ENCODE measurements around the gene LAMTOR4. TPM values are rescaled to one million over a fixed set of nuclear protein-coding genes. Genes with fewer than 3 reads are reported as not detected.

The LAMTOR4 gene
- total RNA-seq, 4 donors from 2014 or later, result 53.3 to 197 (median 115) TPM

DNA sequence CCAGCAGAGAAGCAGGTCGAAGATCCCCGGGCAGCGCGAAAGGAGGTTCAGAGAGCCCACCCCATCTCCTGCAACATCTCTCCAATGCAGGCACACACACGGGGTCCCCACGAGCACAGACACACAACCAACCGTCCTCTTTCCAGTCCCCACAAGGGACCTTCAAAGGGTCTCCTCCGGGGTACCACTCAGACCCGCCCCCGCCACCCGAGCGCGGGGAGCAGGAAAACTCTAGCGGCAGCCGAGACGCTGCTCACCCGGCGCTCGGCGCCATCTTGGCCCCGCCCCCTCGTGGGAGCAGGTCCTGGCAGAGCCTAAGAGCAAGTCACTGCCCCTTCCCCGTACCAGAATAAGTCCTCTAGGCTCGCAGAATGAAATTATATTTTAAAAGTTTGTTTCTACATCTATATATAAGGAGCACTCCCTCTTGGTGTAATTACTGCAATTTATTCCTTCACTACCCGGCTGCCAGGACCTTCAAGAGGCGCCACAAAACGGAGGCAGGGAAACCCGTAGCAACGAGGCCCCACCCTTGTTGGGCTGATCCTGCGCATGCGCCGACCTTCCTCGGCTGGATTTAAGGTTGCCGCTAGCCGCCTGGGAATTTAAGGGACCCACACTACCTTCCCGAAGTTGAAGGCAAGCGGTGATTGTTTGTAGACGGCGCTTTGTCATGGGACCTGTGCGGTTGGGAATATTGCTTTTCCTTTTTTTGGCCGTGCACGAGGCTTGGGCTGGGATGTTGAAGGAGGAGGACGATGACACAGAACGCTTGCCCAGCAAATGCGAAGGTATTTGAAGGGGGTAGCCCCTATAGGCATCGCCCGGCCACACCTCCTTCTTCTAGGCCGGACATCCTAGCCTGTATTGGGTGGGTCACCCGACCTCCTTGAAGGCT lies 29.4 kb upstream of the LAMTOR4 start, which contains the start of the genes CNPY4 and TAF6:
Gene CNPY4 (plus strand): TSS at position 563 of the 898 bp plus-strand sequence. CDS start 111 bp downstream, at position 674.
Gene TAF6 (minus strand): TSS at position 287 of the 898 bp plus-strand sequence. CDS start 5,149 bp downstream, outside the sequence.
- Histone ChIP-seq H3K4me3 (peak within 1 kb of the TSS; percentile 74 to 83), H3K4me1 (peaks cover 4 to 6% of the 10 kb centered on the region in 2 donors), H3K27me3 (no peaks in the 10 kb centered on the region), H3K27ac (peak within 1 kb of the TSS; percentile 84 to 94), H3K9me3 (no peaks in the 10 kb centered on the region), H3K36me3 (no peaks in the 10 kb centered on the region)
- DNase-seq, result peak; percentile 96 to 97
- TF ChIP-seq POLR2A (IDR thresholded peaks at IDR 0.05), result peak in 1 of 2 donors; percentile 57
- peak in 2 of 4 experiments; percentile 17 to 20 for TF ChIP-seq CTCF (IDR thresholded peaks at IDR 0.05)
- intact Hi-C loops (cut with DNase I; ENCODE audit: low total_unique reads), result no loop called here

GRCh38 chr7:100119970-100120732 lies 28.6 kb upstream of the LAMTOR4 start:
- DNase-seq, result peak; percentile 75 to 80
- Histone ChIP-seq H3K4me3 (peak overlapping the region; percentile 74 to 83), H3K27me3 (no peaks in the 10 kb centered on the region), H3K9me3 (no peaks in the 10 kb centered on the region), H3K4me1 (peaks cover 4 to 6% of the 10 kb centered on the region in 2 donors), H3K36me3 (no peaks in the 10 kb centered on the region), H3K27ac (peak overlapping the region; percentile 84 to 94)
- TF ChIP-seq CTCF (IDR thresholded peaks at IDR 0.05) (no peak), POLR2A (IDR thresholded peaks at IDR 0.05) (no peak)
- intact Hi-C loops (cut with DNase I; ENCODE audit: low total_unique reads), result no loop called here

- intact Hi-C loops (cut with DNase I; ENCODE audit: low total_unique reads), result no loop called here
- TF ChIP-seq POLR2A (IDR thresholded peaks at IDR 0.05), result no peak
- no peak for TF ChIP-seq CTCF (IDR thresholded peaks at IDR 0.05)
- Histone ChIP-seq H3K27ac (peak overlapping the region; percentile 84 to 94), H3K4me3 (peak overlapping the region in 1 of 2 donors; percentile 74), H3K9me3 (no peaks in the 10 kb centered on the region), H3K4me1 (peaks cover 4 to 6% of the 10 kb centered on the region in 2 donors), H3K36me3 (no peaks in the 10 kb centered on the region), H3K27me3 (no peaks in the 10 kb centered on the region)
- no peak for DNase-seq
Observed at GRCh38 chr7:100120733-100121036, 28.0 kb upstream of the LAMTOR4 start.

DNA sequence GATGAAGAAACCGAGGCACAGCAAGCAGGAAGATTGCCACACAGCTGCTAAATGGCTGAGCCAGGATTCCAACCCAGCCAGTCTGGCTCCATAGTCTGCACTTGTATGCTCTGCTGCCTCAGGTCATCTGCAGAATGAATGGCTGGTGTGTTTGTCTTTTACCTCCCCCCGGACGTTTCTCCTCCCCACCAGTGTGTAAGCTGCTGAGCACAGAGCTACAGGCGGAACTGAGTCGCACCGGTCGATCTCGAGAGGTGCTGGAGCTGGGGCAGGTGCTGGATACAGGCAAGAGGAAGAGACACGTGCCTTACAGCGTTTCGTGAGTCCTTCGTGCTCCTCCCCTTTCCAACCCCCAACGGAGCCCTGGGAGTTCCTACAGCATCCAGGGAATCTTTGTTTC lies 26.7 kb upstream of the LAMTOR4 start:
- no peaks in the 10 kb centered on the region for H3K9me3 ChIP-seq
- intact Hi-C loops (cut with DNase I; ENCODE audit: low total_unique reads), result no loop called here
- peaks cover 4 to 6% of the 10 kb centered on the region in 2 donors for H3K4me1 ChIP-seq
- H3K27ac ChIP-seq, result no peak overlapping the region
- no peak for DNase-seq
- no peaks in the 10 kb centered on the region for H3K36me3 ChIP-seq
- no peaks in the 10 kb centered on the region for H3K27me3 ChIP-seq
- TF ChIP-seq POLR2A (IDR thresholded peaks at IDR 0.05) (no peak), CTCF (IDR thresholded peaks at IDR 0.05) (no peak)
- H3K4me3 ChIP-seq, result no peak overlapping the region
